Smooth muscle cell of the brain vasculature (primary cell): Measurements from ENCODE around the gene DUS4L.

Source experiments
- DNase-seq: peaks from one replicate; pipeline ENCODE4 v3.0.0-alpha.2; 2012; ENCODE audit warnings: low read depth, low spot score

DUS4L gene

DNA sequence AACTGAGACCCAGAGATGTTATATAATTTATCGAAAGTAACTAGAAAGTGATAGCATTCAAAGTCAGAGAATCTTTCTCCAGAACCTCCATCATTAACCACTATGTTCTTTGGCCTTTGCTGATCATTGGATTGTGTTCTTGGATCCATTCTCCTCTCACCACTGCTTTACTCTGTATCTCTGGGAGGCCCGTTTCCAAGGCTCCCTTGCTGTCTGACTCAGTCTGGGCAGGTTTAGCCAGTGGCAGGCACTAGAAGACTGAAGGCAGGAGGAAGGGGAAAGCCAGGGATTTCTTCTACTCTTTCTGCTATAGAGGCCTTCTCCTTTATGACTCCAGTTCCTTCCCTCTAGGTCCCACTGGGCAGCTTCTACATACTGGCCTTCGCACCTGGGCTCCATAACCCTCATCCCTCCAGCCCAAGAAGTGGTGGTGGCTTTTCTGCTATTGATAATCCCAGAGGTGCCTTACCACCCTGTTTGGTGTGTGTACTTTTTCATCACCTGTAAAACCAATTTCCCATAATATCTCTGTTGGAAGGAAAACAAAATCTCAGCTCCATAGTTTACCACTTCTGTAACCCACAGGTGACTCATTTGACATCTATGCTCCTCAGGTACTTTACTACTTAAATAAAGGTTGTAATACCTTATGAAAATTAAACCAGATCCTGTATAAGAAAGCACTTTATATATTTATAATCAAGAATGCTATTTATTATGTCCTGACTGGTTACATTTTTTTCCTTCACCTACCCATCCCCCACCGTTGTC lies 52.3 kb downstream of the DUS4L start:
- no peak for DNase-seq

DNA sequence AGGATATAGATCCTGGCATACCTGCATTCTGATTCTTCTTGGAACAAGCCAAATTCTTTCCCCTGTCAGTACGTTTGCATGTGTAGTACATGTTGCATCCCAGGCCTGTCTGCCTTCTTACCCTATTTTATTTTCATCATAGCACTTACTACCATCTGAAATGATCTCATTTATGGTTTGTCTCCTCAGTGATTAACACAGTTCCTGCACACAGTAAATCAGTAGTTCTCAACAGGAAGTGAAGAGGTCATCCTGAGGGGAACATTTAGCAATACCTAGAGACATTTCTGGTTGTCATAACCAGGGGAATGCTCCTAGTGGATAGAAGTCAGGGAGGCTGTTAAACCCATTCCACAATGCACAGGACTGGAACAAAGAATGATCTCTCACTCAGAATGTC lies 58.7 kb downstream of the DUS4L start:
- no peak for DNase-seq

DNA sequence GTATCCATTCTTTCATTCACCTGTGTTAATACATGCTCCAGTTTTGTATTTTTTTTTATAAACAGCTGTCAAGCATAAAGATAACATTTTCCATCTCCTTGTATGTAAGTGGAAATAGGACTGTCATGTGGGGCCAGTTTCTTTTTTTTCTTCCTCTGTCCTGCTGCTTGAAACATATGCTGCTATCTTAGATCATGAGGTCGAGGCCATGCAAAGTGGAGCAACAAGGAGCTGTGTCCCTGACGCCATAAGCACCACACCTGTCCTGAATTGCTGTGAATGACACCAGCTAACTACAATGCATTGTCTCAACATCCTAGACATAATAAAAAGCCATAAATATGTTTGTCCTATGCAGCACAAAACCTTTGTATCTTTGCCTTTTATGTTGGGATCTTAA lies 59.1 kb downstream of the DUS4L start:
- DNase-seq = no peak

DNA sequence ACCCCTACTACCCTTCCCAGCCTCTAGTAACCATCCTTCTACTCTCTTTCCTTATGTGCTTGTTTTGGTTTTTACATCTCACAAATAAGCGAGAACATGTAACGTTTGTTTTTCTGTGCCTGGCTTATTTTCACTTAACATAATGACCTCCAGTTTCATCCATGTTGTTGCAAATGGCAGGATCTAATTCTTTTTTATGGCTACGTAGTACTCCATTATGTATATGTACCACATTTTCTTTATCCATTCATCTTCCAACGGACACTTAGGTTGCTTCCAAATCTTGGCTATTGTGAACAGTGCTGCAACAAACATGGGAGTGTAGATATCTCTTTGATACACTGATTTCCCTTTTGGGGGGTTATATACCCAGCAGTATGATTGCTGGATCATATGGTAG lies 63.2 kb downstream of the DUS4L start:
- no peak for DNase-seq
